Measurements from ENCODE around the gene SMG6.

DNA sequence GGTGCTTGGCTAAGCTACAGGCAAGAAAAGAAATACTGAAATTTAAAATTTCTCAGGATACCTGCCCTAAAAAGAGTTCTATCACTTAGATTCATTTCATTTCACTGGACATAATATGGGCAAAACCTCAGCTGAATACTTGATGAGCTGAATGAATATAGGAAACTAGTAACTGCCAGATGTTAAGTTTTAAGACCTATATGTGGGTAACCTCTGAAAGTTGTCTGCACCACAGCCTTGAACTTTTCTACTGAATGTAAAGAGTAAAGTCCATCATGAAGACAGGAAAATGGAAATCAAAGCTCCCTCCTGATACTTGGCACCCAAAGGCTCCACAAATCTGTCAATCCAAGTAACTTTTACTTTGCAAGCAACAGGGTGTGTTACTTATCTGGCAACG, 197.9 kb downstream of the SMG6 start:
- TF ChIP-seq, protein P1, sequence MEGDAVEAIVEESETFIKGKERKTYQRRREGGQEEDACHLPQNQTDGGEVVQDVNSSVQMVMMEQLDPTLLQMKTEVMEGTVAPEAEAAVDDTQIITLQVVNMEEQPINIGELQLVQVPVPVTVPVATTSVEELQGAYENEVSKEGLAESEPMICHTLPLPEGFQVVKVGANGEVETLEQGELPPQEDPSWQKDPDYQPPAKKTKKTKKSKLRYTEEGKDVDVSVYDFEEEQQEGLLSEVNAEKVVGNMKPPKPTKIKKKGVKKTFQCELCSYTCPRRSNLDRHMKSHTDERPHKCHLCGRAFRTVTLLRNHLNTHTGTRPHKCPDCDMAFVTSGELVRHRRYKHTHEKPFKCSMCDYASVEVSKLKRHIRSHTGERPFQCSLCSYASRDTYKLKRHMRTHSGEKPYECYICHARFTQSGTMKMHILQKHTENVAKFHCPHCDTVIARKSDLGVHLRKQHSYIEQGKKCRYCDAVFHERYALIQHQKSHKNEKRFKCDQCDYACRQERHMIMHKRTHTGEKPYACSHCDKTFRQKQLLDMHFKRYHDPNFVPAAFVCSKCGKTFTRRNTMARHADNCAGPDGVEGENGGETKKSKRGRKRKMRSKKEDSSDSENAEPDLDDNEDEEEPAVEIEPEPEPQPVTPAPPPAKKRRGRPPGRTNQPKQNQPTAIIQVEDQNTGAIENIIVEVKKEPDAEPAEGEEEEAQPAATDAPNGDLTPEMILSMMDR (IDR thresholded peaks at IDR 0.05; ENCODE audit: poor library complexity) = no peak
- TF ChIP-seq EZH2phosphoT487 (IDR thresholded peaks at IDR 0.05; ENCODE audit: low read depth, severe bottlenecking, unreplicated experiment) = no peak

Measured in hepatocyte (in vitro differentiated cells).